ENCODE data around the gene PPM1B.
"Not testable (repeated sequence)": the region's sequence is repeated elsewhere in the genome, so short reads cannot be mapped to it uniquely, and the experiment has no call there.

Gene PPM1B

GRCh38 chr2:44170311-44170717 lies 1.6 kb downstream of the PPM1B start:
- DNase-seq (ENCODE audit: insufficient read length, low spot score) (no peak), FAIRE-seq (no peak)
- TF ChIP-seq CTCF (IDR thresholded peaks at IDR 0.05; ENCODE audit: insufficient read depth, missing control alignments): no peak

DNA sequence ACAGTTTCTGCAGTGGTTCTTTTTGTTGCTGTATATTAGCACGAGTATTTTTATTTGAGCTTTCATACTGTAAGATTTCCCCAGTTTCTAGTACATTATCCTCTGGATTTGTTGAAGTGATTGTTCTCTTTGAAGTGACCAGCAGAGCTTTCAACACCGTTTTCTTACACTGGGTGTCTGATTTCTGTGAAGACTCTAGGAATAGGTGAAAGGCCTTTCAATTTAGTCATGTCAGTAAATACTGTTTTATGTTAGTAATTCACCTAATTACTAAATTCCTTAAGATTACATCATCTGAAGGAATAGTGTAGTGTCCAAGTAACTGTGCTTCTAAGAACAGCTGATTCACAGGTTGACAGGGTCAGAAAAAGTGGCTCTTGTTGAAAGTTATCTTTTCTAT lies 2.3 kb downstream of the PPM1B start:
- no peak for TF ChIP-seq CTCF (IDR thresholded peaks at IDR 0.05; ENCODE audit: insufficient read depth, missing control alignments)
- DNase-seq (ENCODE audit: insufficient read length, low spot score): no peak
- no peak for FAIRE-seq

GRCh38 chr2:44171442-44171841 lies 2.8 kb downstream of the PPM1B start:
- not testable (repeated sequence) for FAIRE-seq; DNase-seq (ENCODE audit: insufficient read length, low spot score)

- TF ChIP-seq CTCF (IDR thresholded peaks at IDR 0.05; ENCODE audit: insufficient read depth, missing control alignments): no peak
- FAIRE-seq (no peak), DNase-seq (ENCODE audit: insufficient read length, low spot score) (no peak)
Measured at GRCh38 chr2:44172576-44172975, 3.9 kb downstream of the PPM1B start.

DNA sequence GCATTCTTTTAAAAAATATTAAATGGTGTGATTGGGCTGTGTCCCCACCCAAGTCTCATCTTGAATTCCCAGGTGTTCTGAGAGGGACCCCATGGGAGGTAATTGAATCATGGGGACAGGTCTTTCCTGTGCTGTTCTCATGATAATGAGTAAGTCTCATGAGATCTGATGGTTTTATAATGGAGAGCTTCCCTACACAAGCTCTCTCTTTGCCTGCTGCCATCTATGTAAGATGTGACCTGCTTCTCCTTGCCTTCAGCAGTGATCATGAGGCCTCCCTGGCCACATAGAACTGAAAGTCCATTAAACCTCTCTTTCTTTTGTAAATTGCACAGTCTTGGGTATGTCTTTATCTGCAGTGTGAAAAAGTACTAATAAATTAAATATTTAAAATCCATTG lies 10.3 kb downstream of the PPM1B start:
- FAIRE-seq: no peak
- DNase-seq (ENCODE audit: insufficient read length, low spot score): no peak
- TF ChIP-seq CTCF (IDR thresholded peaks at IDR 0.05; ENCODE audit: insufficient read depth, missing control alignments): no peak

DNA sequence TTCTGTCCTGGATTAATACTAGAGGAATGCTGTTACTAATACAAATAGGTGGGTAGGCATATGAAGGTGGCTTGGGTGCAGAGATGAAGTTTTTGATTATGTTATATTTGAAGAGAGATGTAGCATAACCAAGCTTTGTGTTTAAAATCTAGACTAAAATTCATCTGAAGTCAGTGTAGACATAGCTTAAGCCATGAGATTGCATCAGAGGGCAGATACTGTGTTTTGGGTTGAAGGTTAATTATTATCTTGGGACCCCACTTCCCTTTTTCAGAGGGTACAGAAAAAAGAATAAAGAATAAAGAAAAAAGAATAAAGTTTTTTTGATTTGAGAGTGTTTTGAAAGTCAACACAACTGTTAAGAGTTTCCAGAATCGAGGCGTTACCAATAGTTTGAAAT lies 13.0 kb downstream of the PPM1B start:
- no peak for DNase-seq (ENCODE audit: insufficient read length, low spot score)
- FAIRE-seq: peak; percentile 38
- no peak for TF ChIP-seq CTCF (IDR thresholded peaks at IDR 0.05; ENCODE audit: insufficient read depth, missing control alignments)

GRCh38 chr2:44184106-44184505 lies 15.4 kb downstream of the PPM1B start:
- DNase-seq (ENCODE audit: insufficient read length, low spot score) (no peak), FAIRE-seq (no peak)
- TF ChIP-seq CTCF (IDR thresholded peaks at IDR 0.05; ENCODE audit: insufficient read depth, missing control alignments): no peak

DNA sequence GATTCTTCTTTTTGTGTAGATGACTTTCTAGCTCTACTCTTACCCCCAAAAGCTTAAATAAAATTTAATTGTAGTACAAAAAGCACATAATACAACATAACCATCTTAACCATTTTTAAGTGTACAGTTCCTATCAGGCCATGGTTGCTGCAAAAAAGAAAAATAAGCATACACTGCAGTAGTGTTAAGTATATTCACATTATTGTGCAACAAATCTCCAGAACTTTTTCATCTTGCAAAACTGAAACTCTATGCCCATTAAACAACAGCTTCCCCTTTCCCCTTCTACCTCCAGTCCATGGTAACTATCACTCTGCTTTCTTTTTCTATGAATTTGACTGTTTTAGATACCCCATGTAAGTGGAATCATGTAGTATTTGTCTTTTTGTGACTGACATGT lies 18.1 kb downstream of the PPM1B start:
- DNase-seq (ENCODE audit: insufficient read length, low spot score) (no peak), FAIRE-seq (no peak)
- TF ChIP-seq CTCF (IDR thresholded peaks at IDR 0.05; ENCODE audit: insufficient read depth, missing control alignments): no peak
